ENCODE results near the gene AKAP13.

DNA sequence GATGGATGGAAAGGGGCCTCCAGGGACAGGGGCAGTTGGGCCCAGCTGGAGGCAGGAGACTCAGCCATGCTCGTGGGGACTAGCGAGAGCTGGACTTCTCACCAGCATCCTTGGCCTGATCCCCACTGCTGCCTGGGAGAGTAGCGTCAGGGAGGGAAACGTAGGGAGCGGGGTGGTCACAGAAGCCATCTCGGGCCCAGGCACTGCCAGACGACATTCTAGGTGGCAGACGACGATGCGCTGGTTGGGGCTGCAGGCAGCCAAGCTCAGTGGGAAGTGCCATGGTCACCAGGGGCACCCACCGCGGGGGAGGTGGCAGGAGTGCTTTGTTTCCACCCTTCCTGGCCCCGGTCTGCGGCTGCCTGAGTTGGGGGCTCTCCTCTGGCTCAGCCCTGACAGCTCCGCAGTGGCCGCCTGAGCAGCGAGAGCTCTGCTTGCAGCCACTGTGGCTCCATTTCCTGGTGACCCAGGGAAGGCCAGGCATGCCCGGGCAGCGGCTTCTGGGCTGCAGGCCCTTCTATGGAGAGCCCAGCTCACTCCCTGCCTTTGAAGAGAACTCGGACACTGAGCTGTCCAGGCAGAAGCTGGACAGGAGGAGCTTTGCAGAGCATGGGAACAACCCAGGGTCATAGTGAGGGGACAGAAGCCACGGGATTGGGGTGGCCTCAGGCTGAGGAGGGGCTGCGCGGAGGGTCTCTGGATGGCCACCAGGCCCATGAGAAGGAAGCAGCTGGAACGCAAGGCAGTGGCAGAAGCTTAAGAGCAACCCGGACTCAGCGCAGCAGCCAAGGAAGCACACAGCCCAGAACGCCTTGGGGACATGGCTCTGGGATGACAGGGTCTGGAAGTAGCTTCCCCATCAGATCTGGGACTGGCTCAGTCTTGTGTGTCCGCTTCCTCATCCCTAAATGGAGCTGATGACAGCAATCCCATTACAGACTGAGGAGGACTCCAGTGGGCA lies 383.6 kb downstream of the AKAP13 start:
- TF ChIP-seq CTCF (IDR thresholded peaks at IDR 0.05) (no peak), EZH2 (IDR thresholded peaks at IDR 0.05; ENCODE audit: borderline replicate concordance, insufficient read depth, low read depth, low read length, poor library complexity, severe bottlenecking) (no peak)

Data from B cell (primary cell).